CD1c-positive myeloid dendritic cell (primary cell): ENCODE measurements around the gene YJU2.
"Not testable (repeated sequence)": the region's sequence is repeated elsewhere in the genome, so short reads cannot be mapped to it uniquely, and the experiment has no call there.

Experiments used
- DNase-seq: peaks from one replicate; pipeline ENCODE4 v3.0.0-alpha.2; 2016; ENCODE audit errors: extremely low spot score

Gene YJU2

DNA sequence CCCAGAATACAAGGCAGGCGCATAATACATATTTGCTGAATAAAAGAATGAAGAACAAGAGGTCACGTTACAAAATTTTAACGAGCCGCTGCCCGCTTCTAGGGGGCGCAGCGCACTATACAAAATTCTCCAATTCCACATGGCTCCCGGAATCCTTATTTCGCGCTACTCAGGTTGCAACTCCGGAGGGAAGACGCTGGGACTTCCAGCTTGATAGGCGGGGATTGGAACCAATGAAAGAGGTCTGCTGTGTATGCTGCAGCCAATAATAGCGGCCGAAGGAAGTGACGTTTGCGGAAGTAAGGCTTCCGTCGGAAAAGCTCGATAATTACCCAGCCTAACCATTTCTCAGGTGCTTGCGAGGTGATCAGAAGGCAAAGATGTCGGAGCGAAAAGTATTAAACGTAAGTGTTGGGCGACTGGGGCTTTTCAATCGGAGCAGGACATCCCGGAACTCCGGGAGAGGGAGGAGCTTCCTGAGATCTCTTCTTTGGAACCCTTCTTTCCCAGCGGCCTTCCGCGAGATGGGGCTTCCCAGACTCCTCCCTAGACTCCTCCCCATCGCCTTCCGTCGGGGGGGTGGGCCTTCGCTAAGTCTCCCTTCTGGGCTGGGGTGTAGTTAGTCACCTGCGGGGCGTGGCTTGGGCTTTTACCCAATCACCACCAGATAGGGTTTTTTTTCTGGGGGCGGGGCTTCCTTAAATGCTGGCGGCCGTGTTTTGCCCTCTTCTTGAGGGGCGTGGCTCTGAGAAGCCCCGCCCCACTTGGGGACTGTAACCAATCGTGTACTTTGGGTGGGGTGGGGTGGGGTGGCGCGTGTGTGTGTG is at the start of gene YJU2:
Gene YJU2 (plus strand): TSS at position 314 of the 827 bp plus-strand sequence. CDS start 67 bp downstream, at position 381.
- peak; percentile 100 for DNase-seq

DNA sequence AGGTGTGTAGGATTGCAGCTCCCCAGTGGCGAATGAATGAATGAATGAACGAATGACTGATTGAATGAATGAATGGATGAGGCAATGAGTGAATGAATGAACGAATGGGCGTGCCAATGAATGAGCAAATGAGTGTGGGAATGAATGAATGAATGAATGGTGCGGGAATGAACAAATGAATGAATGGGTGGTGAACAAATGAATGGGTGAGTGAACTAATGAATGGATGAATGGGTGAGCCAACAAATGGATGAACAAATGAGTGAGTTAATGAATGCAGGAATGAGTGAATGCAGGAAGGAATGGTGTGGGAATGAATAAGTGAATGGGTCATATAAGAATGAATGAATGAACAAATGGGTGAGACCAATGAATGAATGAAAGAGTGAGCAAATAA is 49.7 kb upstream of the YJU2 start:
- DNase-seq, result no peak

GRCh38 chr19:4197625-4198466 is 49.0 kb upstream of the YJU2 start:
- DNase-seq, result no peak

DNA sequence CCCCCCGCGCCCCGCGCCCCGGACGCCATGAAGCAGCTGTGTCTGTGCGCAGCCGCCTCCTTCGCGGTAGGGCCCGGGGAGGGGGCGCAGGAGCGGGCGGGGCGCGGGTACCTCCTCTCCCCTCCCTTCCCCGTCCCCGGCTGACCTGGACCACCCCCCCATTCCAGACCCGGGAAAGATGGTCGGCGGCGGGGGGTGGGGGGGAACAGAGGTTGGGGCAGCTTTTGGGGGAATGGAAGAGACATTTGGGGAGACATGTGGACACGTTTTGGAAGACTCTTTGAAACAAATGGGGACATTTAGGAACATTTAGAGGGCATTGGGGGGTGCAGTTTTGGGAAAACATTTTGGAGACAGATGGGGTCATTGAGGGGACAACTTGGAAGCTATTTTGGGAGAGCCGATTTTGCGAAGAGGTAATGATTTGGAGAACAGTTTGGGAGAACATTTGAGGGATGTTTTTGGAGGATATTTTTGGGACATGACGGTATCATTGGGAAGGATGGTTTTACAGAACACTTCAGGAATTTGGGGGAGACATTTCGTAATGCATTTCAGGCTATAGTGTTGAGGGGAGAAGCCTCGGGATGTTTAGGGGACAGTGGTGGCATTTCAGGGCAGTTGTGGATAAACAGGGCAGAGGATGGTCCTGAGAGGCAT is 48.3 kb upstream of the YJU2 start:
- DNase-seq, result no peak

GRCh38 chr19:4199699-4200293 is 47.1 kb upstream of the YJU2 start:
- no peak for DNase-seq

- no peak for DNase-seq
Measured at GRCh38 chr19:4200940-4201542, 45.8 kb upstream of the YJU2 start.

- DNase-seq, result no peak
Measured at GRCh38 chr19:4201798-4202197, 45.1 kb upstream of the YJU2 start.

DNA sequence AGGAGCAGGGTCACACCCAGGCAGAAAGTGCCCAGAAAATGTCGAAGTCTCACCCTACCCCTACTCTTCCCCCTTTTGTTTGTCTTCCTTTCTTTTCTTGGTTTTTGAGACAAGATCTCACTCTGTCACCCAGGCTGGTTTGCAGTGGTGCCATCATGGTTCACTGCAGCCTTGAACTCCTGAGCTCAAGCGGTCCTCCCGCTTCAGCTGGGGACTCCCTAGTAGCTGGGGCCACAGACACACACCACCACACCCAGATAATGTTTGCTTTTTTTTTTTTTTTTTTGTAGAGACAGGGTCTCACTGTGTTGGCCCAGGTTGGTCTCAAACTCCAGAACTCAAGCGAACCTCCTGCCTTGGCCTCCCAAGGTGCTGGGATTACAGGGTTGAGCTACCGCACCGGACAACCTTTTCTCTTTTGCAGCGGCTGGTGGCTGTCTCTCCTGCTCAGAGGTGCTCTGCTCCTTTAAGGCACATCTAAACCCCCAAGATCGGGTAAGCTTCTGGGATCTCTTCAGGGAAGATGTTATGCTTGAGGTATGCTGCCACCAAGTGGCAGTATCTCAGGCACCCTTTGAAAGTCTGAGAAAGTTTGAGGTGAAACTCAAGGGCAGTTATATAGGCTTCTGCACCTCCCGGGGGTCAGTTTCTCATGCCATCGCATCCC is 39.9 kb upstream of the YJU2 start:
- no peak for DNase-seq

- DNase-seq, result peak; percentile 30
Measured at GRCh38 chr19:4208385-4209094, 38.3 kb upstream of the YJU2 start.

- no peak for DNase-seq
Measured at GRCh38 chr19:4210166-4210731, 36.6 kb upstream of the YJU2 start.

DNA sequence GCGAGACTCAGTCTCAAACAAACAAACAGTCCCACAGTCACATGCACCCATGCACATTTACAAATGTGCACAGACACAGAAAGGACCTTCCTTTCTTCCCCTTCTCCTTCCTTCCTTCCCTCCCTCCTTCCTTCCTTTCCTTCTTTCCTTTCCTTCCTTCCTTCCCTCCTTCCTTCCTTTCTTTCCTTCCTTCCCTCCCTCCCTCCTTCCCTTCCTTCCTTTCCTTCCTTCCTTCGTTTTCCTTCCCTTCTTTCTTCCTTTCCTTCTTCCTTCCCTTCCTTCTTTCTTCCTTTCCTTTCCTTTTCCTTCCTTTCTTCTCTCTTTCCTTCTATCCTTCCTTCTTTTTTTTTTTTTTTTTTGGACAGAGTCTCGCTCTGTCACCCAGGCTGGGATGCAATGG is 33.8 kb upstream of the YJU2 start:
- DNase-seq, result no peak

DNA sequence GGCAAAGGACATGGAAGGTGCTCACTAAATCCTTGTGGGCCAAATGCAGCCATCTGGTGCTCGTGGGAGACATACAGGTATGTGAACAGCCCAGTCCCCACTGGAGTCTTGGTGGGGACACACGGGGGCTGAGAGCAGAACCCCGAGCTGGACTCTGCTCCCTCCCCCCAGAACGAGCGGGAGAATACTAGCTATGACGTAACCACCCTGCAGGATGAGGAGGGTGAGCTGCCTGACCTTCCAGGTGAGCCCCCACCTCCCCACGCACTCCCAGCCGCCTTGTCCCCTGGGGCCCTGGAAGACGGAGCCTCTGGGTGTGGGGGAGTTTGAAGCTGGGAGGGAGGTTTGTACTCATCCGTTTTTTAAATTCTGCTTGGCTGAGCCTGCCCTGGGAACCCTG is 31.1 kb upstream of the YJU2 start:
- no peak for DNase-seq

- DNase-seq, result no peak
Measured at GRCh38 chr19:4216846-4217245, 30.0 kb upstream of the YJU2 start.

GRCh38 chr19:4217429-4218264 is 29.2 kb upstream of the YJU2 start:
- no peak for DNase-seq

DNA sequence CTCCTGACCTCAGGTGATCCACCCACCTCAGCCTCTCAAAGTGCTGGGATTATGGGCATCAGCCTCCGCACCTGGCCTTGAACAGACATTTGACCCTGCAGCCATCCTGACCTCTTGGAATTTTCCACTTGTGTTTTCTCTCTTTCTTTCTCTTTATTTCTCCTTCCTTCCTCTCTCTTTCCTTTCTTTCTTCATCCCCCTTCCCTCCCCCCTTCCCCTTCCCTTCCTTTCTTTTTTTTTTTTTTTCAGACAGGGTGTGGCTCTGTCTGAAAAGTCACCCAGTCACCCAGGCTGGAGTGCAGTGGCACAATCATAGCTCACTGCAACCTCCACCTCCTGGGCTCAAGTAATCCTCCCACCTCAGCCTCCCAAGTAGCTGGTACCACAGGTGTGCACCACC is 28.4 kb upstream of the YJU2 start:
- not testable (repeated sequence) for DNase-seq

DNA sequence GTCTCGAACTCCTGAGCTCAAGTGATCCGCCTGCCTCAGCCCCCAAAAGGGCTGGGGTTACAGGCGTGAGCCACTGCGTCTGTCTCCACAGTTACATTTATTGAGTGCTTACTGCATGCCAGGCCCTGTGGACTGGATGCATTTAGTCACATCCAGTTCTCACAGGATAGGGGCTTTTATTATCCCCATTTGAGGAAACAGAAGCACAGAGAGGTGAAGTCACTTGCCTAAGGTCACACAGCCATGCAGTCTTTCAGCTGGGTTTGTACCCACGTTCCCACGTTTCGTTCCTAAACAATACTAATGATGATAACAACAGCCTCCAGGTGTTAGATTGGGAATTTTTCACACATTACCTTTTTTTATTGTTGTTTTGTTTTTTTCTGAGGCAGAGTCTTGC is 26.7 kb upstream of the YJU2 start:
- no peak for DNase-seq

GRCh38 chr19:4224470-4224869 is 22.4 kb upstream of the YJU2 start:
- no peak for DNase-seq

DNA sequence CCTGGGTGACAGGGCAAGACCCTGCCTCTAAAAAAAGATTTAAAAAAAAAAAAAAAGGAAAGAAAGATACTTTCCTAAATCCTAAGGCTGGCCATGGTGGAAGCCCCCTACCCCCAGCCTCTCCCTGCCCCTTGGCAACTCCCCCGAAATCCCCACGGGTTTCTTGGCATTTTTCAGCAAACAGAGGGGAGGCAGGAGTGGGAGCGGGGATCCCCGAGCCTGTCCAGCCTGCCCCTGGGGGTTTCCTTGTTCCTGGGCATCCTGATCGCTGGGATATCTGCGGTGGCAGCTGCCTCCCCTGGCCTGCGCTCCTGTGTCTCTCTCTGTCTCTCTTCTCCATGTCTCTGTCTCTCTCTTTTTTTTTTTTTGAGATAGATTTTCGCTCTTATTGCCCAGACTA is 21.0 kb upstream of the YJU2 start:
- DNase-seq, result no peak

DNA sequence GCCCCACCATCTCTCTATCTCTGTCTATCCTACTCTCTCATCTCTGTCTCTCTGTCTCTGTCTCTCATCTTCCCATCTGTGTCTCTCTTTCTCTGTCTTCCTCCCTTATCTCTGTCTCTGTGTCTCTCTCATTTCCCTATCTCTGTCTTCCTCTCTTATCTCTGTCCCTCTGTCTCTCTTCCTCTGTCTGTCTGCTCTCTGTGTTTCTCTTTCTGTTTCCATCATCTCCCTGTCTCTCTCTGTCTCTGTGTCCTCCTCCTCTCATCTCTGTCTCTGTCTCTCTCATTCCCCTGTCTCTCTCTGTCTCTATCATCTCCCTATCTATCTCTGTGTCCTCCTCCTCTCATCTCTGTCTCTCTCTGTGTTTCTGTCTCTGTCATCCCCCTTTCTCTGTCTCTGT is 19.1 kb upstream of the YJU2 start:
- DNase-seq, result no peak
